Gastrocnemius medialis (tissue), 4 donors: ENCODE measurements around the gene MAPK11.

Experiments
- CTCF ChIP-seq, 5 experiments: fragments of 450-650 bp in 3 of 5; fragments of 200-600 bp in 2 of 5; sonication (generic) in 2 of 5; IDR thresholded peaks in 4 of 5; conservative IDR thresholded peaks in 1 of 5; 1 replicate in 4 of 5; 2 replicates in 1 of 5; pipeline ENCODE4 v1.5.1; 2016 to 2019; ENCODE audit warnings: antibody characterized with exemption in 5 of 5, mild to moderate bottlenecking in 3 of 5, moderate library complexity in 3 of 5
- POLR2A ChIP-seq, 2 donors: fragments of 450-650 bp; IDR thresholded peaks; one replicate each; pipeline ENCODE4 v1.6.1; 2017; ENCODE audit warnings: antibody characterized with exemption in 2 of 2, mild to moderate bottlenecking in 2 of 2, moderate library complexity in 2 of 2

GRCh38 chr22:50298937-50299784, 29.0 kb upstream of the MAPK11 start:
- TF ChIP-seq CTCF (IDR thresholded peaks at IDR 0.05 in 4 of 5, conservative IDR thresholded peaks at IDR 0.05 in 1 of 5) (no peak), POLR2A (IDR thresholded peaks at IDR 0.05) (no peak)
